ENCODE measurements around the gene HPCAL1. TPM values are rescaled to one million over a fixed set of nuclear protein-coding genes. Genes with fewer than 3 reads are reported as not detected.
A peak's percentile ranks its signal among the peaks of the same experiment; 100 is the strongest.

Gene HPCAL1
- total RNA-seq, 3 donors from 2014 or later (not counting 1 experiment from before 2014, with no cell fraction given) = 31.1 to 45.2 (median 39.8) TPM

DNA sequence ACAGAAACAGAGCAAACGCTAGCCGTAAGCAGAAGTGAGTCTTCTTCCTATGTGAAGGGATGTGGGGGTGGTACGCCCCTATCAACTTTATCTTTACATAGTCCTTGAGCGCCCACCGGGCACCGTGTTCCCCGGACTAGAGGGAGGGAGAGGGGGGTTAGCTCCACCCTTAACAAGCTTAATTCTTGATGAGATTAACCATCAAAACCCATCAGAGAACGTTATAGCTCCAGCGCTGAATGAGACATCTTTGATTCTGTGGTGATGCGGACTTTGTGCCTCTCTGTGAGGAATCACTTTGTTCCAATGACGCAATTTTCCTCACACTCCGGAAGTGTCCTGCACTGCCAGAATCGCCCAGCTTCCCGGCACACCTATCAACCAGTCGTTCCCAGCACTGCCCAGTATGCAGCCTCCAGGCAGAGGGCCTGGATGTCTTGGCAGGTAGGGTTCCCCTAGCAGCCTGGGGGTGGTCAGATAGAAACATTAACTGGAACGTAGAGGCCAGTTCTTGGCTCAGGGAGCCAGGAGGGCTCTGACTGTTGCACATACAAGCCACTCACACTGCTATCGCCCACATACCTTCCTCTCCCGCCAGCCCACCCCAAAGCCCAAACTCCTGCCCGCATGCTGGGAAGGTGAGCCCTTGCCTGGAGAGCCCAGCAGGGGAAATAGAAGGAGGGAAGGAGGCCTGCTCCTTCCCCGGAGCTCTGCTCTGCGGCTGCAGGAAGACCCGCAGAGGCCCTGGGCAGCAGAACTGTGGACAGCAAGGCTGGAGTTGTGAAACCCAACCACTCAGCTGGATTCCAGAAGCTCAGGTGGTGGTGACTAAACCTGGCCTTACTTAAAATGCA is 147.4 kb downstream of the HPCAL1 start:
- Histone ChIP-seq H3K9me3 (ENCODE audit: control insufficient read depth, insufficient read depth, low read length) (no peaks in the 10 kb centered on the region), H3K4me3 (ENCODE audit: low read length) (no peak overlapping the region), H3K27me3 (ENCODE audit: control insufficient read depth, insufficient read depth, low read length) (no peaks in the 10 kb centered on the region), H3K36me3 (ENCODE audit: control insufficient read depth, insufficient read depth, low read length) (no peaks in the 10 kb centered on the region), H3K27ac (ENCODE audit: low read length) (no peak overlapping the region), H3K4me1 (ENCODE audit: control insufficient read depth, insufficient read depth, low read length) (peaks cover 22% of the 10 kb centered on the region)
- intact Hi-C loops (cut with micrococcal nuclease) = loop anchor here (2.0 to 5.0 kb wide), 2 partner anchors 41 to 748 kb away; no protein-coding TSS in a partner anchor
- TF ChIP-seq, protein P1, sequence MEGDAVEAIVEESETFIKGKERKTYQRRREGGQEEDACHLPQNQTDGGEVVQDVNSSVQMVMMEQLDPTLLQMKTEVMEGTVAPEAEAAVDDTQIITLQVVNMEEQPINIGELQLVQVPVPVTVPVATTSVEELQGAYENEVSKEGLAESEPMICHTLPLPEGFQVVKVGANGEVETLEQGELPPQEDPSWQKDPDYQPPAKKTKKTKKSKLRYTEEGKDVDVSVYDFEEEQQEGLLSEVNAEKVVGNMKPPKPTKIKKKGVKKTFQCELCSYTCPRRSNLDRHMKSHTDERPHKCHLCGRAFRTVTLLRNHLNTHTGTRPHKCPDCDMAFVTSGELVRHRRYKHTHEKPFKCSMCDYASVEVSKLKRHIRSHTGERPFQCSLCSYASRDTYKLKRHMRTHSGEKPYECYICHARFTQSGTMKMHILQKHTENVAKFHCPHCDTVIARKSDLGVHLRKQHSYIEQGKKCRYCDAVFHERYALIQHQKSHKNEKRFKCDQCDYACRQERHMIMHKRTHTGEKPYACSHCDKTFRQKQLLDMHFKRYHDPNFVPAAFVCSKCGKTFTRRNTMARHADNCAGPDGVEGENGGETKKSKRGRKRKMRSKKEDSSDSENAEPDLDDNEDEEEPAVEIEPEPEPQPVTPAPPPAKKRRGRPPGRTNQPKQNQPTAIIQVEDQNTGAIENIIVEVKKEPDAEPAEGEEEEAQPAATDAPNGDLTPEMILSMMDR (IDR thresholded peaks at IDR 0.05) = no peak
- WGBS (ENCODE audit: insufficient coverage) = 95% methylated on average over 16 of the region's 22 CpGs
- no peak for DNase-seq
- H3K27me3 Mint-ChIP-seq (ENCODE audit: low read depth in 2 of 2) = no peaks in the 10 kb centered on the region
- peak overlapping the region; percentile 47 for H3K4me3 Mint-ChIP-seq
- peak overlapping the region; percentile 68 to 85 for H3K27ac Mint-ChIP-seq
- no peak for ATAC-seq
- no peaks in the 10 kb centered on the region for H3K36me3 Mint-ChIP-seq
- no peaks in the 10 kb centered on the region for H3K9me3 Mint-ChIP-seq
- H3K4me1 Mint-ChIP-seq = peaks cover 6 to 16% of the 10 kb centered on the region in 2 donors

DNA sequence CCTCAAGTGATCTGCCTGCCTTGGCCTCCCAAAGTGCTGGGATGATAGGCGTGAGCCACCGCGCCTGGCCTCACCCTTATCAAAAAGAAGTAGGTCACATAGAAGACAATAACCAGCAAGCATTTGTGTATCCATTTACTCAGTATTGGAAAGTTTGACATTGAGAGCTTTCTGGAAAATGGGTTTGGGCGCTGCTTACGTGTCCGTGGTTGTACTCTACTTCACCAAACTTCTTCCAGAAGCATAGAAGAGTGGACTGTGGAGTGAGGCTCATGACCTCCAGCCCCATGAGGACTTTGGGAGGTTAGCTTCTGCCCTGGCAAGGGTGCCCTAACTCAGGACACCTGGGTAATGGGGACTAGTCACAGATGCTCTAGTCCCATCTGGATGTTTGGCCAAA is 149.1 kb downstream of the HPCAL1 start:
- Mint-ChIP-seq H3K9me3 (no peaks in the 10 kb centered on the region), H3K4me1 (peaks cover 6 to 16% of the 10 kb centered on the region in 2 donors), H3K4me3 (no peak overlapping the region), H3K27ac (no peak overlapping the region), H3K36me3 (no peaks in the 10 kb centered on the region), H3K27me3 (ENCODE audit: low read depth in 2 of 2) (no peaks in the 10 kb centered on the region)
- TF ChIP-seq, protein P1 (IDR thresholded peaks at IDR 0.05) = no peak
- ATAC-seq = no peak
- Histone ChIP-seq H3K4me1 (ENCODE audit: control insufficient read depth, insufficient read depth, low read length) (peaks cover 19% of the 10 kb centered on the region), H3K27ac (ENCODE audit: low read length) (no peak overlapping the region), H3K4me3 (ENCODE audit: low read length) (no peak overlapping the region), H3K27me3 (ENCODE audit: control insufficient read depth, insufficient read depth, low read length) (no peaks in the 10 kb centered on the region), H3K9me3 (ENCODE audit: control insufficient read depth, insufficient read depth, low read length) (no peaks in the 10 kb centered on the region), H3K36me3 (ENCODE audit: control insufficient read depth, insufficient read depth, low read length) (no peaks in the 10 kb centered on the region)
- 92% methylated on average over 5 of the region's 6 CpGs for WGBS (ENCODE audit: insufficient coverage)
- DNase-seq = no peak
- intact Hi-C loops (cut with micrococcal nuclease) = no loop called here

DNA sequence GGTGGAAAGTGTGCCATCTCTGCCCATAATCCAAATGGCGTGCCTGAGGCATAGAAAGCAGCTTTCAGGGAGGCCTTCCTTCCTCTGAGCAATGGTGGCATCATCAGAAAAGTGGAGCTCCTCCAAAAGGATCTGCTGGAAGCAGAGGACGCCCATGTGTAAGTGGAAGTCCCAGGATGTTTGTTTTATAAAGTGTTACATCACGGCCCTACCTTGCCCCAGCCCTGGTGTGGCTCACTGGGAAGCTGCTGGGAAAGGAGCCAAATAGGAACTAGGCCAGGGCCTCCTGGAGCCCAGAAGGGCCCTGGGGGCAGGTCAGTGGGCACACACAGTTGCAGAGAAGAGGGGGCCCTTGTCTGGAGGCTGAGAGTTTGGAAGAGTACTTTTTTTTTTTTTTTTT is 149.6 kb downstream of the HPCAL1 start:
- Histone ChIP-seq H3K4me1 (ENCODE audit: control insufficient read depth, insufficient read depth, low read length) (peaks cover 17% of the 10 kb centered on the region), H3K4me3 (ENCODE audit: low read length) (no peak overlapping the region), H3K27me3 (ENCODE audit: control insufficient read depth, insufficient read depth, low read length) (no peaks in the 10 kb centered on the region), H3K27ac (ENCODE audit: low read length) (no peak overlapping the region), H3K36me3 (ENCODE audit: control insufficient read depth, insufficient read depth, low read length) (no peaks in the 10 kb centered on the region), H3K9me3 (ENCODE audit: control insufficient read depth, insufficient read depth, low read length) (no peaks in the 10 kb centered on the region)
- Mint-ChIP-seq H3K4me1 (peaks cover 3 to 13% of the 10 kb centered on the region in 2 donors), H3K27me3 (ENCODE audit: low read depth in 2 of 2) (no peaks in the 10 kb centered on the region), H3K27ac (no peak overlapping the region), H3K9me3 (no peaks in the 10 kb centered on the region), H3K4me3 (no peak overlapping the region), H3K36me3 (no peaks in the 10 kb centered on the region)
- DNase-seq = no peak
- TF ChIP-seq, protein P1 (IDR thresholded peaks at IDR 0.05) = no peak
- 83% methylated on average over 3 of the region's 3 CpGs for WGBS (ENCODE audit: insufficient coverage)
- intact Hi-C loops (cut with micrococcal nuclease) = no loop called here
- ATAC-seq = no peak
